DND-41 (cell line): ENCODE data around the gene MMP8.

Experiments used
- ATAC-seq: fragments of 200-7000 bp; cut with Tn5 transposase; 3 replicates; pipeline ENCODE4 v1.9.1; 2021; ENCODE audit warnings: low read depth; ENCODE audit not compliant: insufficient read depth
- DNase-seq: peaks from one replicate; pipeline ENCODE4 v3.0.0-alpha.2; 2020
- H2AFZ ChIP-seq: 2 replicates; pipeline ENCODE4 v1.6.0; 2012; ENCODE audit warnings: low read depth, low read length
- H3K27ac ChIP-seq: 2 replicates; pipeline ENCODE4 v1.5.1; 2012; ENCODE audit warnings: low read length, inconsistent platforms
- H3K27me3 ChIP-seq: fragments of 200-600 bp; sonication (generic); 2 replicates; pipeline ENCODE4 v1.6.0; 2012; ENCODE audit warnings: low read length, mild to moderate bottlenecking, inconsistent platforms; ENCODE audit not compliant: insufficient read depth, poor library complexity
- H3K36me3 ChIP-seq: 2 replicates; pipeline ENCODE4 v1.5.1; 2012; ENCODE audit warnings: low read length, inconsistent platforms; ENCODE audit not compliant: insufficient read depth
- H3K4me1 ChIP-seq: 2 replicates; pipeline ENCODE4 v1.5.1; 2012; ENCODE audit warnings: mild to moderate bottlenecking, low read length; ENCODE audit not compliant: insufficient read depth
- H3K4me2 ChIP-seq: 2 replicates; pipeline ENCODE4 v1.6.0; 2012; ENCODE audit warnings: mild to moderate bottlenecking, moderate library complexity, low read length, inconsistent platforms; ENCODE audit not compliant: insufficient read depth
- H3K4me3 ChIP-seq, 2 experiments: fragments of 200-600 bp in 1 of 2; shearing (Covaris generic) in 1 of 2; 2 replicates each; pipeline ENCODE4 v1.5.1; 2012 to 2016; ENCODE audit warnings: inconsistent platforms in 2 of 2, low read length in 2 of 2, mild to moderate bottlenecking in 2 of 2, low read depth in 1 of 2, moderate library complexity in 1 of 2
- H3K79me2 ChIP-seq: 2 replicates; pipeline ENCODE4 v1.6.0; 2012; ENCODE audit warnings: low read length, inconsistent platforms; ENCODE audit not compliant: insufficient read depth
- H3K9ac ChIP-seq: 2 replicates; pipeline ENCODE4 v1.6.0; 2012; ENCODE audit warnings: low read depth, mild to moderate bottlenecking, inconsistent platforms, low read length, moderate library complexity
- H3K9me3 ChIP-seq: 2 replicates; pipeline ENCODE4 v1.5.1; 2012; ENCODE audit warnings: low read length, moderate library complexity, mild to moderate bottlenecking, inconsistent platforms; ENCODE audit not compliant: insufficient read depth, severe bottlenecking
- H4K20me1 ChIP-seq: 2 replicates; pipeline ENCODE4 v1.6.0; 2012; ENCODE audit warnings: low read length; ENCODE audit not compliant: insufficient read depth
- CTCF ChIP-seq: IDR thresholded peaks from 2 replicates; pipeline ENCODE4 v1.5.1; 2012; ENCODE audit warnings: borderline replicate concordance, low read length, moderate library complexity, mild to moderate bottlenecking; ENCODE audit not compliant: poor library complexity, severe bottlenecking; ENCODE audit errors: extremely low read depth
- EZH2 ChIP-seq: IDR thresholded peaks from 3 replicates; pipeline ENCODE4 v1.6.1; 2012; ENCODE audit warnings: borderline replicate concordance, low read depth, mild to moderate bottlenecking, moderate library complexity, low read length, inconsistent platforms; ENCODE audit not compliant: severe bottlenecking

MMP8 gene

GRCh38 chr11:102727890-102728289 lies 3.1 kb upstream of the MMP8 start:
- H3K4me3 ChIP-seq: no peak overlapping the region
- ATAC-seq (no peak), DNase-seq (no peak)
- no peaks in the 10 kb centered on the region for H3K27me3 ChIP-seq
- no peak overlapping the region for H2AFZ ChIP-seq
- H3K9me3 ChIP-seq: no peaks in the 10 kb centered on the region
- no peak for TF ChIP-seq CTCF
- no peak for TF ChIP-seq EZH2
- no peak overlapping the region for H3K27ac ChIP-seq
- no peaks in the 10 kb centered on the region for H4K20me1 ChIP-seq
- H3K9ac ChIP-seq: no peak overlapping the region
- H3K4me2 ChIP-seq: no peak overlapping the region
- no peaks in the 10 kb centered on the region for H3K4me1 ChIP-seq
- no peaks in the 10 kb centered on the region for H3K79me2 ChIP-seq
- H3K36me3 ChIP-seq: no peaks in the 10 kb centered on the region

- no peak for ATAC-seq
- no peaks in the 10 kb centered on the region for H4K20me1 ChIP-seq
- no peaks in the 10 kb centered on the region for H3K36me3 ChIP-seq
- H3K4me1 ChIP-seq: no peaks in the 10 kb centered on the region
- H2AFZ ChIP-seq: no peak overlapping the region
- H3K27ac ChIP-seq: no peak overlapping the region
- H3K27me3 ChIP-seq: no peaks in the 10 kb centered on the region
- H3K79me2 ChIP-seq: no peaks in the 10 kb centered on the region
- no peak for TF ChIP-seq CTCF
- no peak for TF ChIP-seq EZH2
- H3K4me2 ChIP-seq: no peak overlapping the region
- no peak overlapping the region for H3K4me3 ChIP-seq
- no peak for DNase-seq
- no peak overlapping the region for H3K9ac ChIP-seq
- H3K9me3 ChIP-seq: no peaks in the 10 kb centered on the region
Observed at GRCh38 chr11:102722821-102723220, 1.9 kb downstream of the MMP8 start.

GRCh38 chr11:102719620-102720277 lies 5.0 kb downstream of the MMP8 start:
- H3K27me3 ChIP-seq: peaks cover 2% of the 10 kb centered on the region
- H4K20me1 ChIP-seq: no peaks in the 10 kb centered on the region
- H3K27ac ChIP-seq: no peak overlapping the region
- no peak for ATAC-seq
- H3K4me1 ChIP-seq: no peaks in the 10 kb centered on the region
- DNase-seq: no peak
- no peaks in the 10 kb centered on the region for H3K79me2 ChIP-seq
- no peak overlapping the region for H3K9ac ChIP-seq
- H3K36me3 ChIP-seq: no peaks in the 10 kb centered on the region
- no peak overlapping the region for H2AFZ ChIP-seq
- H3K4me3 ChIP-seq: no peak overlapping the region
- no peaks in the 10 kb centered on the region for H3K9me3 ChIP-seq
- no peak overlapping the region for H3K4me2 ChIP-seq
- TF ChIP-seq EZH2 (no peak), CTCF (no peak)

DNA sequence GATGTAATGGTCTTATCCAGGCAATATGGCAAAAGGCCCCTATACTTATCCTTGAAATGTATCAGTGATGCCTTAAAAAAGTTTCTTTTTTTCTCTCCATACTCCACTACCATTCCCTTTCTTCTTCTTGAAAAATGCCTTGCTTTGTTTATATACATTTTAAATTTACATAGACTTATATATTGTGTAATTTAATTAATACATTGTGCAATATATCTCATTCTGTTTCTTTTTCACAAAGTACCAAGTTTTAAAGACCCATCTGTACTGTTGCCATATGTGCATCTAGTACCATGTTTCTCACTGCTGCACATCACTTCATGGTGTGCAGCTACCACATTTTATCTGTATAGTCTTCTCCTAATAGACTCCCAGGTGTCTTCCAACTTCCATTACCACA lies 7.5 kb downstream of the MMP8 start:
- no peaks in the 10 kb centered on the region for H3K4me1 ChIP-seq
- DNase-seq (no peak), ATAC-seq (no peak)
- H3K4me2 ChIP-seq: no peak overlapping the region
- H3K79me2 ChIP-seq: no peaks in the 10 kb centered on the region
- H3K27ac ChIP-seq: no peak overlapping the region
- no peaks in the 10 kb centered on the region for H3K9me3 ChIP-seq
- H3K36me3 ChIP-seq: no peaks in the 10 kb centered on the region
- peaks cover 2% of the 10 kb centered on the region for H3K27me3 ChIP-seq
- no peak overlapping the region for H2AFZ ChIP-seq
- H3K4me3 ChIP-seq: no peak overlapping the region
- H3K9ac ChIP-seq: no peak overlapping the region
- TF ChIP-seq EZH2: no peak
- no peak for TF ChIP-seq CTCF
- H4K20me1 ChIP-seq: no peaks in the 10 kb centered on the region
